CD4-positive, alpha-beta T cell treated with Interferon gamma for 1 hour (primary cell): Measurements from ENCODE around the gene BACH2.

Source experiments
- DNase-seq: peaks from one replicate; pipeline ENCODE4 v3.0.0-alpha.2; 2020

The BACH2 gene

DNA sequence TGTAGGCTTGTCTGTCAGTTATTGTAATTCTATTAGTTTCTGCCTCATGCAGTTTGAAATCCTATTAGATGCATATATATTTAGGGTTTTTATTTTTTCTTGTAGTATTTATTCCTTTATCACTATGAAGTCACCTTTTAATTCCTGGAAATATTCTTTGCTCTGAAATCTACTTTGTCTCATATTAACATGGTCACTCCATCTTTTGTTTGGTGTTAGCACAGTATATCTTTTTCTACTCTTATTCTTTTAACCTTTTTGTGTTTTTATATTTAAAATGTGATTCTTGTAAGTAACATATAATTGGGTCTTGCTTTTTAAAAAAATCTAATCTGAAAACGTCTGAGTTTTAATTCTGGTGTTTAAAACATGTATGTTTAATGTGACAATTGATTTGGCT is 280.8 kb downstream of the BACH2 start:
- no peak for DNase-seq

DNA sequence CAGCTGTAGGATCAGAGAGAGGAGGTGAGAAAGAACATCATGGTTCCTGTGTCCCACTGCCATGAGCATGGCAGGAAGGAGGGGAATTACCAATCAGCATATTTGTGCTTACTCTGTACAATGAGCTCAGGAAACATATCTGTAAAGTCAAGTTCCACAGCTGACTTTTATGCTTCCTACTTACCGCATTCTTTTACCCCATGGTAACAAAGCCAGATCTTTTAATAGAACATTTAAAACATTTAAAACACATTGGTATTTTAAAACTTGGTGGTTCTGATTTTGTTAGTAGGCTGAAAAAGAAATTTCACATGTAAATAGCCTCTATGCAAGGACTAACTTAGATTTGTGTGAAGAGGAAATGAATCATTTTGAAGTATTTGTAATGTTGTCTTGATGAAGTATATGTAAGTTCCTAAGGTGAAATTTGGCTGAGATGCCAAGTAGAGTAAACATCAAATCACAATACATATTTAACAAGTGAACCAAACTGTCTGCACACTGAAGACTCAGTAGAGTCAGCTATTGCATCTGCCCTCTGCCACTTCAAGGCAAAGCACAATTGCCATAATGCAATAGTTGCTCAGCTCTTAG is 287.6 kb downstream of the BACH2 start:
- DNase-seq: no peak

DNA sequence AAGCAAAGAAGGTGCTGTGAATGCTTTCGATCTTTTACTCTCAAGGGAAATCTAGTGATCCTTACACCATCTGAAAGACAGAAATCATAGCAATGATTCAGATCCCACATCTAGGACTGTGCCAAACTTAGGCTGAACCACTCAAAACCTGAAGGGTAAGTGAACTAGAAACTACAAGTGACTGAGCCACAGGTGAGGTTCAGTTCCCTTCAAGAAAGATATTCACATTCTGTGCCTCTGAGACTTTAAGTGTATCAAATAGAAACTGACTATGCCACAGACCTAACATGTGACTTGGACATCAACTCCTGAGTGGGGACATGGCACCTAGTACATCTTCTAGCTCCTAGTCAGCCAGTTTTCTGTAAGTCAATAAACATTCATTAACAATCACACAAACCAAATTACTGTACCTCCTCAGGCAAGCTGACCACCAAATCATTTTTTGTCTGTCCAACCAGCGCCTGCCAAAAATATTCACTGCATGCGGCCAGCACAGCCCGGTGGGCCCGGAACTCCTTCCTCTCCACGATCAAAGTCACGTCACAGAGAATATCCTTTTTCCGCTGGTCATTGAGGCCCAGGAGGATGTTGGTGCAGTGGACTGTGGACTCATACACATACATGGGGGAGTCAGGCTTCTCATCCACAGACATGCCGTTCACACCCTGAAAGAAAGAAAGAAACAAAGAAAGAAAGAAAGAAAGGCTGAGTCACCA is 288.3 kb downstream of the BACH2 start:
- no peak for DNase-seq

DNA sequence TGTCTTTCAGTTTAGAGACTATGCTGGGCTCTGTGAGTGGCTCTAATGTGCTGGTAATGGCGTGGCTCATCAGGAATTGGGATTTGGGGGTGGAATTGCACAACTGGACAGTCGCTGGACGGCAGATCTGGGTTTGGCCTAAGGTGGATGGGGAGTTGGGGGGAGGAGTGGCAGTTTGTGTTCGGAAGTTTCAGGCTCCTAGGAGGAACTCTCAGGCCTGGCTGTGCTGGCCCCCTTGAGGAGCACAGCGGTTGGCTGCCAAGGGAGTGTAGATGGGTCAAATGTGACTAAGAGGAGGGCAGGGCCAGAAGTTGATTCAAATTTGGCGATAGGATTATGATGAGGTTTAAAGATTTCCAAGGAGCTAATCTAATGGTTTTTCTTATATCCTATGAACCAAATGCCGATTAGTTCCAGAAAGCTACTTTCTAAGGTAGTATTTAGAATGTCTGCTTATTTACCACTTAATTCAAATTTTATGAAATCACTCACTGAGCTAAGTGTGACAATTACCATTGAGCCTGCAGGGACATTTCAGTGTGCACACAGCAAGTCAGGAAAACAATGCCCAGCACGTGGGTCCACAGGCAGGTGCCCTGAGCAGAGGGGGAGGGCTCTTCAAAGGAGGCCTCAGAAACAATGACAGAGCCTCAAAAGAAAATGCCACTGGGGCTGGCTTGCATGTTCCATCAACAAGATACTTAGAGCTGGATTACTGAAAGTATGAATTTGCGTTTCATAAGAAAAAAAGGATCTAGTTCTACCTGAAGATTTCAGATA is 291.4 kb downstream of the BACH2 start:
- no peak for DNase-seq

DNA sequence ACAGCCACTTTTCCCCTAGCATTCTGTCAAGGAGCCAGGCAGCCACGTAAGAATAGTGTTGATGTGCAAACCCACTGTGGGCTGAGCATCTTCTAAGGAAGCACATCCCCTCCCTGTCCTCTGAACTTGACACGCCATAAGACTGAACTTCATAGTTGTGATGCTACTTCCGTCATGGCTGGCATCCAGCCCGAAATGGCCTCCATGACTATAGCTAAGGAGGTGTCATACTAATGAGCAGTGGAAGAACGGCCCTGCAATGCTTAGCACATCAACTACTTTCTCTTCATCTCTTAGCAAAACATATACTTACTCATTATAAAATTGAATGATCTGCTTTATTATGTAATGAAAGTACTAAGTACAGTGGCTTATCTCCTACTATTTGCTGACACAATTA is 292.1 kb downstream of the BACH2 start:
- DNase-seq: no peak

DNA sequence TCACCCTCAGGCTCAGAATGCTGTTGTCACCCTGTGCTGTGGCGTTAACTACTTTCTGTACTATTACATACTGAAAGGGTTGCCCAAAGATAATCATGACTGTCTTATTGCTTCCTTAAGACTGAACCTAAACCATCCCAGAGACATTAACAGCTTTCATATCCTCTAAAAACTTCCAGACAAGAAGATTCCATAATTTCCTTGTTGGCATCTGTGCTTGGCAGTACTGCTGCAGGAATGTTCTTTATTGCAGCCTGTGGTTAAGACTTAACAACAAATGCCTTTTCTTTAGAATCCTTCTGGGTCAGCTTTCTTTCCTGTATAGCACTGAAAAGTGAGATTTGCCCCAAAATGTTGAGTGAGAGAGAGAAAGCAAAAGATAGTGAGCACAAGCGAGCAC is 292.7 kb downstream of the BACH2 start:
- DNase-seq: no peak

DNA sequence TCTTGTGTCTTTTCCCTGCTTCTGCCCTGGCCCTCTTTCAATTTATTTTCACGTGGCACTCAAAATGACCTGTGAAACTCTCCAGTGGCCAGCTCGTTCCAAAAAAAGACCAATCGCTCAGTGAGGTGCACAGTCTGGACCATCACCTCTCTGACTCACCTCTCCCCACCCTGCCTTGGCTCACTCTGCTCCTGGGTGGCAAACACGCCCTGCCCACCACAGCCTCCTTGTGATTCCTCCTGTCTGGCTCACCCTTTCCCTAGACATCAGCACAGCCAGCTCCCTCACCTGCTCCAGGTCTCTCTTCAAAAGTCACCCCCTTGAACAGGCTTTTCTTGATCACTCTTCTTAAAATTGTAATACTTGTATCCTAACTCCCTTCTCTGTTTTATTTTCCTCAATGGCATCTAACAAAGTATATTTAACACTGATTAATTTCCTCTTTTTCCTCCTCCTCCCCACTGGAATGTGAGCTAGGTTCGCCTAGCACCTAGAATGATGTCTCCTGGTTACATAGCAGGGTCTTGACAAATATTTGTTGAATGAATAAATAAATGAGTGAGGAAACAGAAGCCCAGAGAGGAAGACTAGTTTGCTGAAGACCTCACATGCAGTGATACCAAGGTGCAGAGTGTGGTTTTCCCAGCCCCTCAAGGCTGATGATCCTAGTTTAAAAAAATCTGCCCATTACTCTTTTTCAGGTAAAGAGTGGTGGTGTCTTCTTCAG is 293.4 kb downstream of the BACH2 start:
- DNase-seq: no peak

DNA sequence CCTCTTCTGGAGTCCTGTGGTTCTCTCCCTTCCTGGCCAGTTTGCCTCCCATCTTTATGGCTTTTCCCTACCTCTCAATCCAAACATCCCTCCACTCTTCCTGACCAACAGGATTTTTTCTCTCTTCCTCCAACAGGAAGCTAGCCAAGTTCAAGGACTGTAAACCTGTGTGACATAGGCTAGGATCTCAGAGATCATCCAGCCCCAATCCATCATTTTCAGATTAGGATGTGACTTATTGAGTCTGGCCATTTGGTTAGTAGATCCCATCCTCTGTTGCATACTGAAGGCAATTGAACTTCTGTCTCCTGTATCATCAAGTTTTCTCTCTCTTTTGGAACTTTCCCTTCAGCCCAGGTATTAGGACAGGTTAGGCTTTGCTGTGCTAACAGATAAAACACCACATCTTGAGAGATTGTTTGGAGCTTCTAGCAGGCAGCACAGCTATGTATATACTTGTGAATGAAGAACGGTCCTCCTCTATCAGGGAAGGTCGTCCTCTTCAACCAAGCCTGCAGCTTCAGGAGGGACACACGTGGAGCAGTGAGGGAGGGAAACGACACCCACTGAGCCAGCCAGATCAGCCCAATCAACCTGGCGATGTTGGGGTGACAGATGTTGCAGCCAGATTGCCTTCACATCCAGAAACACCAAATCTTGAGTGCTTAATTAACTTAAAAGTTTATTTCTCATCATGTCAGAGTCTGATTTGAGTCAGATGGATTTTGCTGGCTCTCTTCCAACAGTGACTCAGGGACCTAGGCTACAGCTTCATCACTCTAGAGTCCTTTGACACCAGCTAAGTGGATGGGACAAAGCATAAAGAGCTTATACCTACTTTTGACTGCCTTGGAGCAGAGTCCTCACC is 295.5 kb downstream of the BACH2 start:
- no peak for DNase-seq

DNA sequence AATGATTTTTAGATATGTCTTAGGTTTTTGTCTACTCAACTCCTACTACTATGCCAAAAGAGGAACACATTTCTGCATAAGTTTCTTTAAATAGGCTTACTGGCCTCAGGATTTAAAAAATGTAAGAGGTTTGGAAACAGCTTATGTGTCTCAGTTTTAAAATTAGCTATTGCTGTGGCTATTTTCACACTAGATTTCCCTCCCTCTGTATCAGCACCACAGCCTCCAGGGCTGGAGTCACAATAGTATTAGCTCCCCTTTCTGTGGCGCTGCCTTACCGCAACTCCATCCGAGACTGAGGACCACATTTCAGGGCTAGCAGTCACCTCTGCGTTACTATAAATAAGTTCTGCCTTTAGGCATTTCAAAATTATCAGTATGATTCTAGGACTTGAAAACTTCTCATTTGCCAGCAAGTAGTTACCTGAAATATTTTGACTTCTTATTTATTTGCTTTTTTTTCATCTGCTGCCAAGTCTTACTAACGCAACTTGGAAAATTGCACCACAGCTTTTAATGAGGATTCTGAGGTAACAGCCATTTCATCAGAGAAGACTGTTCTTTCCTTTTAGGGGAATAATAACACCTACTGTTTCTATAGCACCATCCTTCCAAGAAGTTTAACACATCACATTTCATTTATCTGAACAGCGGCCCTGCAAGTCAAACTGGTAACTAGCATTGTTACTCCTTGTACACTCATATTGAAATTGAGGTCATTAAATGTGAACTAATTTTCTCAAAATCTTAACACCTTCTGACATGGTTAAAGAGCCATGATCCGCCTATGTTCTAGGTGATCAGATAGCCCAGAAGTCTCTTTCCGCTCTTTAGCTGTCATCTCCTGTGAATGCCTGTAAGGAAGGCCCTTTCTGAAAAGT is 296.5 kb downstream of the BACH2 start:
- DNase-seq: no peak

DNA sequence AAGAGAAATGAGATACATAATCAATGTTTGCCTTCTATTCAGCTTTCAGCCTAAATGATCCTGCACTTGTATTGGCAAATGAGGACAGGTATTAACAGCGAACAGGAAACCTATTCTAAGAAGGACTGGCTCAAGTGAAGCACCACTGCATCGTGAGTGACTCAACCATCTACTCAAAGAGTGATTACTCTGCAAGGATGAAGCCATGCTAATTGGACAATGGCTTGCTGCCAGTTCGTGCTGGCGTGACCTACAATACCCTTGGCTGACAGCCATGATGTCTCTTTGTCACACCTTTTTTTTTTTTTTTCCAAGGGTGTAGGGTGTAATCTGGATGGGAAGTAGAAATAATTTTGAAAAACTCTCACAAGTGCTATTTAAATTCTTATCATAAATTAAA is 297.5 kb downstream of the BACH2 start:
- no peak for DNase-seq

DNA sequence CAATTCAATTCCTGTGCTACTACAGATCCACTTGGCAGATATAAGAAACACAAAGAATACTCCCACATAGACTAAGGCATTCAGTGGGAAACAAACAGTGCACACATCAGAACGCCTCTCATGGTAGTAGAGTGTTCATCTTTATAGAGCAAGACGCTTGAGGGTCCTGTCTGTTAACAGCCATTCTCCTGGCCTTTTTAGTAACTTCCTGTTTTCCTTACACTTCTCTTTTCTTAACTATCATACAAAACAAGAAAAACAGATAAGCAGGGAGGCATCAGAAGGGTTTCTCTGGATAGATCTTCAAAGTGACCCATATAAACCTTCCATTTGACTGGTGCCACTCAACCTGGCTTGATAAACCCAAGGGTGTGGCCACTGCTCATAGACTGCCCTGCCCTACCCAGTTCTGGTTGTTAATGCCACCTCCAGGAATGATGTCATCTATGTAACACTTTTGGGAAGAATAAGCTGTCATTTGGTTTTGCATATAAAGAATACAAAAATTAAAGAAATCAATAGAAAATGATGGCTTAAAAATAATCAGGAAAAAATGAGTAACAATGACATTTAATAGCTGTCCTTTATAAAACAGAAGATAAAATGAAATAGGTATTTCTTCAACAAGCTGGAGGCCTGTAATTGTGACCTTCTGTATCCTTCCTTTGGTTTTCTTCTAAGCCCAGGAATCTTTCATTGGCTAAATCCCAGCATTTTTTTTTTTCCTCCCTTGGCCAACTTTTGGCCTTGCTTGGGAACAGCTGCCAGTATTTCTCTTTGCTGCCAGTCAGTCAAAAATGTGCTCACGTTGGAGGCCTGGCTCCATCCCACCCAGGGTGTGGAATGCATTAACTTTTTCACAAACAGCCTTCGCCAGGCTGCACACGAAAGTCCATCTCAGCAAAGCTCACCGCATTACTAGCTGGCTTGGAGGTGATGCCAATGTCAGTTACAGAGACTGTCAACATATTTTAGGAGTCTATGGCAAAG is 298.9 kb downstream of the BACH2 start:
- DNase-seq: no peak

DNA sequence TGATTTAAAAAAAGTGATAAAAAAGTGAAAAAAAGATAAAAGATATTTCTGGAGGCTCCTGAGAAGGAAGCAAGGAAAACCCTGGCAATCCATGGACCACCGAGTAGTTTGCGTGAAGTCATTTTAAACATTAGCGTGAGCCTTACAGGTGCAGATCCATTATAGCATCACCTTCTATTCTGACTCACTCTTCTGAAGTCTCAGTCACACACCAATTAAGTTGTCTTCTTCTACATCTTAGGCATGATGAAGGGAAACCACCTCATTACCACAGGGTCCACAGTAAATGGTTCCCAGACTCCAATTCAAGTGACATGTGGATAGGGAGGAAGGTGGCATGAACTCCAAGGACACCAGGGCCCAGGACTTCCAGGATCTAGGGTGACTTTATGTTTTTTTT is 303.2 kb downstream of the BACH2 start:
- no peak for DNase-seq

DNA sequence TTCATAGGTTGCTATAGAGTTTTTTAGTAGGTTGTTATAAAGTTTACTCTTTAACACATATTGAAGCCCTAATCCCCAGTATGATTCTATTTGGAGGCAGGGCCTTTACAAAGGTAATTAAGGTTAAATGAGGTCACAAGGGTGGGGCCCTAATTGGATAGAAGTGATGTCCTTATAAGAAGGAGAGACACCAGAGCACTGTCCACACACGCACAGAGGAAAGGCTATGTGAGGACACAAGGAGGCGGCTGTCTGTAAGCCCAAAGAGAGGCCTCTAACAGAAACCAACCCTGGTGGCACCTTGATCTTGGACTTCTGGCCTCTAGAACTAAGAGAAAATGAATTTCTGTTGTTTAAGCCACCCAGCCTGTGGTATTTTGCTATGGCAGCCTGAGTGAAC is 303.8 kb downstream of the BACH2 start:
- no peak for DNase-seq

DNA sequence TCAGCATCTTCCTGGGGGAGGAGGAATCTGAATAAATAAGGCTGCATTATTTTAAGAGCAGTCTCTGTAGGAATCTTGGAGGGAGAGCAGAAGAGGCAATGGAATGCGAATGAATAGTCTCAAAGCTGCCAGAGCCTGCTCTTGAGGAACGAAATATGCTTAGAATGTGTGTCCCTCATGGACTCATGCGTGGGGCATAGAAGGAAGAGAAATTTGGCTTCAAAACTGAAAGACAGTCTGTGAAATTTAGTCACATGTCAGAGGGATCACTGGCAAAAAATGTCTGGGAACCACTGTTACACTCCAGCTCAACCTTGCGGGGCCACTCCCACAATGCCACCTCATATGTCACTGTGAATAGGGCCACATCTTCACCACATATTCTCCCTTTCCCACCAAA is 306.9 kb downstream of the BACH2 start:
- DNase-seq: no peak

DNA sequence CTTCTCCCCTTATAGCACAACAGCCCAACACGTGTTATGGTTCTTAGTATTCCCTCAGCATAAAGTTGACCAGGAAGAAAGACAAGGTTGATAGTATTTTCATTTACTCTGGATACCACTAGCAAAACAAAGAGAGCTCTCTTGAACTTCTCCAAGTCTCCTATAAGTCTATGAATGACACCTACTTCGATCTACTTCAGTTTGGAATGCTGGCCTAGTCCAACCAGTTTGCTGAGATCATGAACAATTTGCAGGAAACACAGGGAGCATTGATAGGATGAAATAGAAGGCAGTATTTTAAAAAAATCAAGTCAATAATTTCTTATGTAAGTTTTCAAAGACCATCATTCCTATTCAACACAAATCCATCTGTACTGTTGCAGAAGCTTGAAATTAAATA is 308.8 kb downstream of the BACH2 start:
- DNase-seq: no peak

DNA sequence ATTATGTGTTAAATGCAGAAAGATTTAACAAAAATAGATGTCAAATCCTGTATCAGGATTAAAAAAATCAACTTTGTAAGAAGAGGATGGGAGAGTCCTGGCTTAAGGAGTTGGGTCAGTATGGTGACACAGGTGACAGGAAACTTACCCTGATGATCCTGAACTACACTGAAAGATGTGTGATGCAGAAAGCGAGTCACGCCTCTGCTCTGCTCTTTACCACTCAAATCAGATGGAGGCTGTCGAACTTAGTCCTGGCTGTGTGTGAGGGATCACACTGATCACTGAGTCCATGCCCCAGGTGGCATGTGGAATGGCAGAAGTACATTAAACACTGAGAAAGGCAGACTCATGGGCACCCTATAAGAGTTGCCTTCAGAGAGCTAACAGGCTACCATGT is 309.5 kb downstream of the BACH2 start:
- DNase-seq: no peak

DNA sequence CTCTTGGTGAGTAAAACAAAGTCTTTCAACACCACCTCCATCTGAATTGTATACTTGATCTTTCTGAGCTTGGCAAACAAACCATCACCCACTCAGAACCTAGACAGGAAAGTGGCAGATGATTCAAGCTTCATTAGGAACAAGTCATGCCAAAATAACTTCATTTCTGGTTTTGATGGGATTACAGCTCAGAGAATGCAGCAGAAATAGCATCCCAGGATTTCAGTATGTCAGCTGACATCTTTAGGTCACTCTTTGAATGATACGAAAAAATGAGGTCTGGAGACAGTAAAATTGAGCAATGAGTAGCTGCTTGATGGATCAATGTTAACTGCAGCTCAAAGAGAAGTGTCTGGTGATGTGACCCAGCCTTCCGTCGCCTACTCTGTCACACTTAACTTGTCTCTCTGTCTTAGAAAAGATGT is 310.0 kb downstream of the BACH2 start:
- no peak for DNase-seq

DNA sequence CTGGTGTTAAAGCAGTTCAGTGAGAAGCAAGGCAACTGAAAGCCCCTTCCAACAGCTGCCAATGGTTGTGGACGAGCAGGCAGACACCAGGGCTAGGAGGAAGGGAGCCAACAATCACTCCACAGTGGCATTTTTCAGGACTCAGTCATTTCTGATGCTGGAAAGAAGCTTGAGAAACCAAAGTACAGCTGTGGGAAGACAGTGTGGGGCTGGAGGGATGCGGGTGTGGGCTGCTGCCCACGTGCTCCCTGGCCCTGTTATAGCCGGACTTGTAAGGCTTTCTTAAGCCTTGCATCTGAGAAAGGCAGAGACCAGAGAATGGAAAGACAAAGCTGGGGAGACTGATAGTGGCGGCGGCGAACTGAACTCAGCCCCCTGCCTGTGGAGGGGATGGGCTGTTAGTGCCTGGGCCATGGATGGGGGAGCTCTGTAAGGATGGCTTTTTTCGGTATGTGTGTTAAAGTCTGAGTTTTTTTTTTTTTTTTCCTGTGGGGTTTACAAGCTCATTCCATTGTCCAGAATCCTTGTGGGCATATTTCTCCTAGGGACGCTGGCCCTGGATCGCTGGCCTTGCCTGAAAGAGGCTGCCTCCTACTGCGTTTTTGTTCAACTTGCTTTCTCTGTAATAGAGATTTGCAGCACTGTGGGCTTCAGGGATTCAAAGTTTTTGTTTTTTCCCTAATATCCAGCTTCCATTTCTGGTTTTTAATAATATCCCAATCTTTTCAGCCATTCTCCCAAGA is 310.7 kb downstream of the BACH2 start:
- DNase-seq: no peak
